ENCODE measurements around the gene IQCH. TPM values are rescaled to one million over a fixed set of nuclear protein-coding genes. Genes with fewer than 3 reads are reported as not detected.

Gene IQCH
- polyA plus RNA-seq, 1 of the 3 experiments (the other 2 are of a cell fraction): 0.81 TPM

GRCh38 chr15:67358812-67359211 lies 104.2 kb downstream of the IQCH start:
- Histone ChIP-seq H3K27ac (ENCODE audit: low read depth in 2 of 2, low read length in 1 of 2) (no peak overlapping the region), H3K4me1 (ENCODE audit: control insufficient read depth in 1 of 2, insufficient read depth in 2 of 2, low read depth in 1 of 2, low read length in 1 of 2) (peaks cover 0 to 11% of the 10 kb centered on the region in 2 experiments; a peak in 1 of 4 replicates), H4K20me1 (ENCODE audit: insufficient read depth) (no peaks in the 10 kb centered on the region), H3K79me2 (ENCODE audit: insufficient read depth) (no peaks in the 10 kb centered on the region), H3K27me3 (ENCODE audit: insufficient read depth) (no peaks in the 10 kb centered on the region), H3K4me3 (ENCODE audit: low read depth in 2 of 2, low read length in 1 of 2) (no peak overlapping the region), H3K9me2 (no peaks in the 10 kb centered on the region), H2AFZ (ENCODE audit: low read depth) (no peak overlapping the region), H3K4me2 (no peak overlapping the region), H3K9ac (no peak overlapping the region), H3K36me3 (replicated peaks in 1 of 2; ENCODE audit: control insufficient read depth in 1 of 2, insufficient read depth in 2 of 2, low read length in 1 of 2) (peaks cover 0 to 2% of the 10 kb centered on the region in 2 experiments), H3F3A (replicated peaks; ENCODE audit: insufficient read depth) (no peaks in the 10 kb centered on the region), H3K9me3 (no peaks in the 10 kb centered on the region; the same call in 1 of the 2 replicates)
- TF ChIP-seq MEF2A (IDR thresholded peaks at IDR 0.05; ENCODE audit: borderline replicate concordance, low read depth) (no peak), TAF1 (IDR thresholded peaks at IDR 0.05; ENCODE audit: borderline replicate concordance, low read depth, low read length) (no peak), USF2 (IDR thresholded peaks at IDR 0.05; ENCODE audit: borderline replicate concordance, low read depth, low read length) (no peak), USF1 (IDR thresholded peaks at IDR 0.05; ENCODE audit: borderline replicate concordance, low read depth) (0 out of 2 replicates have a peak, but pooled peaks have one; percentile 11)
- ChIA-PET POLR2A (no interaction called here), CTCF (interaction anchor here (1.0 kb wide), 1 partner anchor 477 kb away, joined by 3 read pairs; no protein-coding TSS in a partner anchor)
- no peak for DNase-seq
- WGBS (ENCODE audit: low lambda C conversion rate): 90% methylated on average over 3 of the region's 3 CpGs

GRCh38 chr15:67359431-67360079 lies 105.0 kb downstream of the IQCH start:
- Histone ChIP-seq H3K9me3 (no peaks in the 10 kb centered on the region), H4K20me1 (ENCODE audit: insufficient read depth) (no peaks in the 10 kb centered on the region), H3K4me1 (ENCODE audit: control insufficient read depth in 1 of 2, insufficient read depth in 2 of 2, low read depth in 1 of 2, low read length in 1 of 2) (peaks cover 0 to 11% of the 10 kb centered on the region in 2 experiments; a peak in 1 of 4 replicates), H2AFZ (ENCODE audit: low read depth) (no peak overlapping the region), H3K27ac (ENCODE audit: low read depth in 2 of 2, low read length in 1 of 2) (no peak overlapping the region), H3K36me3 (replicated peaks in 1 of 2; ENCODE audit: control insufficient read depth in 1 of 2, insufficient read depth in 2 of 2, low read length in 1 of 2) (no peaks in the 10 kb centered on the region), H3K9ac (no peak overlapping the region), H3F3A (replicated peaks; ENCODE audit: insufficient read depth) (peaks cover 5% of the 10 kb centered on the region), H3K79me2 (ENCODE audit: insufficient read depth) (no peaks in the 10 kb centered on the region), H3K9me2 (no peaks in the 10 kb centered on the region), H3K4me2 (no peak overlapping the region), H3K27me3 (ENCODE audit: insufficient read depth) (no peaks in the 10 kb centered on the region), H3K4me3 (ENCODE audit: low read depth in 2 of 2, low read length in 1 of 2) (no peak overlapping the region)
- DNase-seq: peak; percentile 6
- TF ChIP-seq CTCF (IDR thresholded peaks at IDR 0.05) (no peak), RXRA (IDR thresholded peaks at IDR 0.05; ENCODE audit: borderline replicate concordance, low read depth) (no peak), FOXM1 (IDR thresholded peaks at IDR 0.05; ENCODE audit: low read depth) (no peak), USF2 (IDR thresholded peaks at IDR 0.05; ENCODE audit: borderline replicate concordance, low read depth, low read length) (no peak), NFIC (IDR thresholded peaks at IDR 0.05; ENCODE audit: borderline replicate concordance) (no peak)
- TF ChIP-seq, protein P1, sequence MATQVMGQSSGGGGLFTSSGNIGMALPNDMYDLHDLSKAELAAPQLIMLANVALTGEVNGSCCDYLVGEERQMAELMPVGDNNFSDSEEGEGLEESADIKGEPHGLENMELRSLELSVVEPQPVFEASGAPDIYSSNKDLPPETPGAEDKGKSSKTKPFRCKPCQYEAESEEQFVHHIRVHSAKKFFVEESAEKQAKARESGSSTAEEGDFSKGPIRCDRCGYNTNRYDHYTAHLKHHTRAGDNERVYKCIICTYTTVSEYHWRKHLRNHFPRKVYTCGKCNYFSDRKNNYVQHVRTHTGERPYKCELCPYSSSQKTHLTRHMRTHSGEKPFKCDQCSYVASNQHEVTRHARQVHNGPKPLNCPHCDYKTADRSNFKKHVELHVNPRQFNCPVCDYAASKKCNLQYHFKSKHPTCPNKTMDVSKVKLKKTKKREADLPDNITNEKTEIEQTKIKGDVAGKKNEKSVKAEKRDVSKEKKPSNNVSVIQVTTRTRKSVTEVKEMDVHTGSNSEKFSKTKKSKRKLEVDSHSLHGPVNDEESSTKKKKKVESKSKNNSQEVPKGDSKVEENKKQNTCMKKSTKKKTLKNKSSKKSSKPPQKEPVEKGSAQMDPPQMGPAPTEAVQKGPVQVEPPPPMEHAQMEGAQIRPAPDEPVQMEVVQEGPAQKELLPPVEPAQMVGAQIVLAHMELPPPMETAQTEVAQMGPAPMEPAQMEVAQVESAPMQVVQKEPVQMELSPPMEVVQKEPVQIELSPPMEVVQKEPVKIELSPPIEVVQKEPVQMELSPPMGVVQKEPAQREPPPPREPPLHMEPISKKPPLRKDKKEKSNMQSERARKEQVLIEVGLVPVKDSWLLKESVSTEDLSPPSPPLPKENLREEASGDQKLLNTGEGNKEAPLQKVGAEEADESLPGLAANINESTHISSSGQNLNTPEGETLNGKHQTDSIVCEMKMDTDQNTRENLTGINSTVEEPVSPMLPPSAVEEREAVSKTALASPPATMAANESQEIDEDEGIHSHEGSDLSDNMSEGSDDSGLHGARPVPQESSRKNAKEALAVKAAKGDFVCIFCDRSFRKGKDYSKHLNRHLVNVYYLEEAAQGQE (IDR thresholded peaks at IDR 0.05; ENCODE audit: low read depth, low read length): no peak
- POLR2A ChIA-PET: no interaction called here
- CTCF ChIA-PET: interaction anchor here (1.0 kb wide), 1 partner anchor 477 kb away, joined by 3 read pairs; no protein-coding TSS in a partner anchor
- WGBS (ENCODE audit: low lambda C conversion rate): 63% methylated on average over 8 of the region's 8 CpGs
